ENCODE data around the gene PTPRT. TPM values are rescaled to one million over a fixed set of nuclear protein-coding genes. Genes with fewer than 3 reads are reported as not detected.

PTPRT gene
- total RNA-seq, 4 donors from 2014 or later, result 0.63 to 2.2 (median 1.8) TPM

DNA sequence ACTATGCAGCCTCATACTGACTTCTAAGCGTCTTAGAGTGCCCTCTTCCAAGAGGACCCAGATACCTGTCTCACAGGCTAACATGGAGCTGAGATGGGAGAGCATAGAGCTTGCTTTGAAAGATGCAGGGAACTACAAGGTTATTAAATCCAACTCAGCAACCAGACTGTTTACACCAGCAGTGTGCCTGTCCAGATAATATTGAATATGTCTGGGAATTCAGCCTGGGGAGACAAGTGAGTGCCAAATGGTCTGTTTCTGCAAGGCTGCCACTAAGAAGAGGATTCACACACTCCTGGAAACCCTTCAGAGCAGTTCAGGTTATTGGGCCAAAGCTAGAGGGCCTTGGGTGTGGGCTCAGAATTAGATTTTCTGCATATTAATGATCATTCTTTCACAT, 547.8 kb downstream of the PTPRT start:
- no peak for ATAC-seq (ENCODE audit: low FRiP score)
- no peak for DNase-seq (ENCODE audit: low spot score)
- TF ChIP-seq CTCF (IDR thresholded peaks at IDR 0.05), result no peak

- DNase-seq (ENCODE audit: low spot score) (no peak), ATAC-seq (ENCODE audit: low FRiP score) (no peak)
- TF ChIP-seq CTCF (IDR thresholded peaks at IDR 0.05), result no peak
These were observed 550.6 kb downstream of the PTPRT start for GRCh38 chr20:42639140-42639539.

DNA sequence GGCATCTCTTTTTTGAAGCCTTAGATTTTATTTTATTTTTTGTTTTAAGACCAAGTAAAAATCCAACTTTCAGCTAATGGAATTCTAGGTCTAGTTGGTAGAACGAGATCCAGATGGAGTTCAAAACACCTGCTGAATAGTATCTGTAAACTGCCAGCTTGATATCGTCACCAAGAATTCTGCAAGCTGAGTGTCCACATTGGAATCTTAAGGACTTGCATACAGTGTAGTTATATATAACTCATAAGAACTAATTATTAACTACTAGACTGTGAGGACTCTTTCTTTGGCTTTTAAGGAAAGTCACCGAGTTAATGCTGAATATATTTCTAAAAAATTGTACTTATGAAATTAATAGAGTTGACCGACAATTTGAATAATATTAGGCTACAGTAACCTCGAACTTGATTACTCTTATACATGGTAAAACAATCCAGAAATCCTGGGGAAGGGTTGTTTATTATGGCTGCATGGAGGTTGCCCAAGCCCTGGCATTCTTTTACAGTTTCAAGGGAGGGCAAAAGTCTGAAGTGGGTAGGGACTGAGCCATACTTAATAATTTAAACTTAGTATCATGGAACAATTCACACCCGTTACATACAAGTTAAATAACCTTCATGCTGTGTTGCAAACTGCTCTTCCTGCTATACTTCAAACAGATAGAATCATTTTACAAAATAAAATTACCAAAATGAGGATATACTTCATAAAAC, 553.9 kb downstream of the PTPRT start:
- DNase-seq (ENCODE audit: low spot score), result no peak
- no peak for TF ChIP-seq CTCF (IDR thresholded peaks at IDR 0.05)
- no peak for ATAC-seq (ENCODE audit: low FRiP score)

- DNase-seq (ENCODE audit: low spot score), result no peak
- no peak for TF ChIP-seq CTCF (IDR thresholded peaks at IDR 0.05)
- ATAC-seq (ENCODE audit: low FRiP score), result no peak
These were observed 555.5 kb downstream of the PTPRT start for GRCh38 chr20:42634156-42634555.

GRCh38 chr20:42628683-42629082, 561.0 kb downstream of the PTPRT start:
- no peak for DNase-seq (ENCODE audit: low spot score)
- TF ChIP-seq CTCF (IDR thresholded peaks at IDR 0.05), result no peak
- ATAC-seq (ENCODE audit: low FRiP score), result no peak

DNA sequence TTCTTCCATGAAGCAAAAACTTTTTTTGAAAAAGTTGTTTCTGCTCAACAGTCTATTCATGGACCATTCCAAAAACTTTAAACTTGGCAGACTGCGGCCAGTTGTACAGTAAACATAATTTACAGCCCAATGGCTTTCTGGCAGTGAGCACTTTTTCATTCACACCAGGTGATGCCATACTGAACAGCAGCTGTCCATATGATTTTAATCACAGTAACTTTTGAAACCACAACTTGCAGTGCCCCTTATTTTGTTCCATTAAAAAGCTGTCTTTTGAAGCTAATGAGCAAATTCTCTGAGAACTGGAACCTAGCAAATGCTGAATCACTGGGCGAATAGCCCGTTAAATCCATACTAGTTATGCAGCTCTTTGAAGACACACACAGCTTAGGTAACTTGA, 576.6 kb downstream of the PTPRT start:
- DNase-seq (ENCODE audit: low spot score) (no peak), ATAC-seq (ENCODE audit: low FRiP score) (no peak)
- no peak for TF ChIP-seq CTCF (IDR thresholded peaks at IDR 0.05)
